ENCODE measurements around the gene NOL4L. TPM values are rescaled to one million over a fixed set of nuclear protein-coding genes. Genes with fewer than 3 reads are reported as not detected.

NOL4L gene
- polyA plus RNA-seq, 3 donors: 1.1 to 30.9 (median 2.8) TPM

- Histone ChIP-seq H3K36me3 (replicated peaks in 1 of 2; ENCODE audit: control insufficient read depth in 1 of 2, insufficient read depth in 2 of 2, low read length in 2 of 2) (no peaks in the 10 kb centered on the region), H3K9me3 (replicated peaks in 1 of 2; ENCODE audit: control insufficient read depth in 1 of 2, insufficient read depth in 1 of 2, low read length in 2 of 2) (no peaks in the 10 kb centered on the region), H3K27me3 (ENCODE audit: control insufficient read depth in 2 of 2, insufficient read depth in 2 of 2, low read length in 2 of 2) (no peaks in the 10 kb centered on the region), H3K4me3 (replicated peaks in 1 of 3; ENCODE audit: low read depth in 2 of 3, low read length in 3 of 3) (no peak overlapping the region), H3K9ac (ENCODE audit: insufficient read depth, low read length, poor library complexity, severe bottlenecking) (no peak overlapping the region), H3K79me2 (ENCODE audit: insufficient read depth, low read length) (peaks cover 4% of the 10 kb centered on the region), H2AFZ (ENCODE audit: insufficient read depth, low read depth, low read length, poor library complexity, severe bottlenecking) (no peak overlapping the region), H4K20me1 (ENCODE audit: insufficient read depth, low read length) (no peaks in the 10 kb centered on the region), H3K4me2 (replicated peaks; ENCODE audit: extremely low read depth, low read length, poor library complexity, severe bottlenecking) (no peak overlapping the region), H3K27ac (ENCODE audit: low read depth in 1 of 2, low read length in 2 of 2) (no peak overlapping the region), H3K4me1 (ENCODE audit: control insufficient read depth in 1 of 2, insufficient read depth in 2 of 2, low read length in 2 of 2) (peaks cover 57 to 69% of the 10 kb centered on the region in 2 donors)
- 57% methylated on average over 11 of the region's 17 CpGs for WGBS (ENCODE audit: insufficient coverage)
- TF ChIP-seq CTCF (IDR thresholded peaks at IDR 0.05): no peak
- Mint-ChIP-seq H3K36me3 (peaks cover 6 to 15% of the 10 kb centered on the region in 2 donors), H3K9me3 (no peaks in the 10 kb centered on the region), H3K27ac (no peak overlapping the region), H3K4me3 (no peak overlapping the region), H3K27me3 (ENCODE audit: low read depth in 3 of 3) (peaks cover 0 to 2% (median 0%) of the 10 kb centered on the region in 3 donors), H3K4me1 (peaks cover 83% of the 10 kb centered on the region)
- intact Hi-C loops (cut with micrococcal nuclease): no loop called here
- DNase-seq: no peak
Observed at GRCh38 chr20:32510601-32511357, 74.4 kb downstream of the NOL4L start.

- no peak overlapping the region for H3K4me3 Mint-ChIP-seq
- Histone ChIP-seq H3K4me2 (replicated peaks; ENCODE audit: extremely low read depth, low read length, poor library complexity, severe bottlenecking) (no peak overlapping the region), H4K20me1 (ENCODE audit: insufficient read depth, low read length) (no peaks in the 10 kb centered on the region), H3K9me3 (replicated peaks in 1 of 2; ENCODE audit: control insufficient read depth in 1 of 2, insufficient read depth in 1 of 2, low read length in 2 of 2) (no peaks in the 10 kb centered on the region), H3K79me2 (ENCODE audit: insufficient read depth, low read length) (peaks cover 4% of the 10 kb centered on the region), H3K36me3 (replicated peaks in 1 of 2; ENCODE audit: control insufficient read depth in 1 of 2, insufficient read depth in 2 of 2, low read length in 2 of 2) (no peaks in the 10 kb centered on the region), H3K27ac (ENCODE audit: low read depth in 1 of 2, low read length in 2 of 2) (no peak overlapping the region), H3K4me1 (ENCODE audit: control insufficient read depth in 1 of 2, insufficient read depth in 2 of 2, low read length in 2 of 2) (peaks cover 63 to 76% of the 10 kb centered on the region in 2 donors), H3K4me3 (replicated peaks in 1 of 3; ENCODE audit: low read depth in 2 of 3, low read length in 3 of 3) (no peak overlapping the region), H3K9ac (ENCODE audit: insufficient read depth, low read length, poor library complexity, severe bottlenecking) (no peak overlapping the region), H2AFZ (ENCODE audit: insufficient read depth, low read depth, low read length, poor library complexity, severe bottlenecking) (no peak overlapping the region), H3K27me3 (ENCODE audit: control insufficient read depth in 2 of 2, insufficient read depth in 2 of 2, low read length in 2 of 2) (no peaks in the 10 kb centered on the region)
- peaks cover 87% of the 10 kb centered on the region for H3K4me1 Mint-ChIP-seq
- intact Hi-C loops (cut with micrococcal nuclease): no loop called here
- no peak for DNase-seq
- peaks cover 3 to 15% of the 10 kb centered on the region in 2 donors for H3K36me3 Mint-ChIP-seq
- TF ChIP-seq CTCF (IDR thresholded peaks at IDR 0.05): no peak
- H3K9me3 Mint-ChIP-seq: no peaks in the 10 kb centered on the region
- 84% methylated on average over 11 of the region's 15 CpGs for WGBS (ENCODE audit: insufficient coverage)
- peaks cover 0 to 2% (median 0%) of the 10 kb centered on the region in 3 donors for H3K27me3 Mint-ChIP-seq (ENCODE audit: low read depth in 3 of 3)
- peak overlapping the region in 2 of 7 donors; percentile 20 to 26 for H3K27ac Mint-ChIP-seq
Observed at GRCh38 chr20:32510120-32510600, 75.0 kb downstream of the NOL4L start.

All from CD14-positive monocyte (primary cell).